Thoracic aorta (tissue), 2 donors: ENCODE results near the gene KCNQ4. TPM values are rescaled to one million over a fixed set of nuclear protein-coding genes. Genes with fewer than 3 reads are reported as not detected.

ENCODE experiments used
- ATAC-seq: fragments of 150-250 bp; one replicate; pipeline ENCODE4 v1.8.0; 2017; ENCODE audit warnings: low read depth; ENCODE audit not compliant: insufficient number of reproducible peaks, low FRiP score
- DNase-seq: peaks from one replicate; pipeline ENCODE4 v3.0.0-alpha.2; 2020; ENCODE audit warnings: low spot score
- H3K27ac ChIP-seq, 2 donors: fragments of 200-600 bp; sonication (generic); 1 replicate in 1 of 2; 2 replicates in 1 of 2; pipeline ENCODE4 v1.5.1; 2016; ENCODE audit warnings: mild to moderate bottlenecking in 2 of 2, moderate library complexity in 2 of 2
- H3K27me3 ChIP-seq: fragments of 200-600 bp; sonication (generic); replicated peaks from 2 replicates; pipeline ENCODE4 v1.6.0; 2016; ENCODE audit warnings: mild to moderate bottlenecking; ENCODE audit not compliant: insufficient read depth
- H3K36me3 ChIP-seq: fragments of 200-600 bp; sonication (generic); one replicate; pipeline ENCODE4 v1.5.1; 2016
- H3K4me1 ChIP-seq, 2 donors: fragments of 200-600 bp; sonication (generic); 1 replicate in 1 of 2; 2 replicates in 1 of 2; pipeline versions ENCODE4 v1.5.1 to v1.6.0; 2016; ENCODE audit warnings: low read depth in 2 of 2, mild to moderate bottlenecking in 1 of 2; ENCODE audit not compliant: control insufficient read depth in 1 of 2
- H3K4me3 ChIP-seq: fragments of 200-600 bp; sonication (generic); 2 replicates; pipeline ENCODE4 v1.5.1; 2016; ENCODE audit warnings: mild to moderate bottlenecking
- H3K9me3 ChIP-seq: fragments of 200-600 bp; sonication (generic); 2 replicates; pipeline ENCODE4 v1.5.1; 2016
- CTCF ChIP-seq: fragments of 200-600 bp; sonication (generic); IDR thresholded peaks from one replicate; pipeline ENCODE4 v1.5.1; 2019; ENCODE audit warnings: antibody characterized with exemption
- total RNA-seq, 2 donors: library from RNA; depleted of rRNA; stranded (reverse); fragments of >200 nt; gene quantifications; one replicate each; pipeline versions ENCODE4 v1.1.0 to v1.2.3, GENCODE V29; 2016

The KCNQ4 gene
- total RNA-seq, 2 donors from 2014 or later, result 5.7 to 11.5 TPM

GRCh38 chr1:40808444-40808843 is 24.9 kb downstream of the KCNQ4 start:
- Histone ChIP-seq H3K27ac (peak overlapping the region; percentile 71 to 82), H3K4me1 (peaks cover 28 to 44% of the 10 kb centered on the region in 2 donors), H3K27me3 (no peaks in the 10 kb centered on the region), H3K4me3 (no peak overlapping the region), H3K36me3 (no peaks in the 10 kb centered on the region), H3K9me3 (no peaks in the 10 kb centered on the region)
- TF ChIP-seq CTCF, result no peak
- DNase-seq, result no peak
- ATAC-seq, result no peak

- peaks cover 28 to 44% of the 10 kb centered on the region in 2 donors for H3K4me1 ChIP-seq
- no peaks in the 10 kb centered on the region for H3K36me3 ChIP-seq
- DNase-seq (no peak), ATAC-seq (no peak)
- H3K27ac ChIP-seq, result peak overlapping the region; percentile 71 to 82
- H3K9me3 ChIP-seq, result no peaks in the 10 kb centered on the region
- H3K4me3 ChIP-seq, result no peak overlapping the region
- no peaks in the 10 kb centered on the region for H3K27me3 ChIP-seq
- no peak for TF ChIP-seq CTCF
Measured at GRCh38 chr1:40808909-40809308, 25.3 kb downstream of the KCNQ4 start.

- TF ChIP-seq CTCF, result no peak
- Histone ChIP-seq H3K27ac (no peak overlapping the region), H3K4me3 (no peak overlapping the region), H3K27me3 (no peaks in the 10 kb centered on the region), H3K9me3 (no peaks in the 10 kb centered on the region), H3K4me1 (peaks cover 27 to 32% of the 10 kb centered on the region in 2 donors), H3K36me3 (no peaks in the 10 kb centered on the region)
- DNase-seq (no peak), ATAC-seq (no peak)
Measured at GRCh38 chr1:40810927-40811326, 27.3 kb downstream of the KCNQ4 start.

- Histone ChIP-seq H3K27me3 (no peaks in the 10 kb centered on the region), H3K27ac (no peak overlapping the region), H3K4me1 (peaks cover 4 to 8% of the 10 kb centered on the region in 2 donors), H3K4me3 (no peak overlapping the region), H3K9me3 (no peaks in the 10 kb centered on the region), H3K36me3 (no peaks in the 10 kb centered on the region)
- DNase-seq (no peak), ATAC-seq (no peak)
- no peak for TF ChIP-seq CTCF
Measured at GRCh38 chr1:40815420-40815819, 31.8 kb downstream of the KCNQ4 start.

- H3K36me3 ChIP-seq, result no peaks in the 10 kb centered on the region
- no peaks in the 10 kb centered on the region for H3K9me3 ChIP-seq
- H3K4me3 ChIP-seq, result peak overlapping the region; percentile 56
- H3K4me1 ChIP-seq, result peaks cover 12 to 25% of the 10 kb centered on the region in 2 donors
- no peak overlapping the region for H3K27ac ChIP-seq
- no peak for TF ChIP-seq CTCF
- H3K27me3 ChIP-seq, result no peaks in the 10 kb centered on the region
- no peak for ATAC-seq
- no peak for DNase-seq
Measured at GRCh38 chr1:40817791-40818263, 34.2 kb downstream of the KCNQ4 start.
